ENCODE measurements around the gene FAHD2B.
"Not testable (repeated sequence)": the region's sequence is repeated elsewhere in the genome, so short reads cannot be mapped to it uniquely, and the experiment has no call there.

Gene FAHD2B

DNA sequence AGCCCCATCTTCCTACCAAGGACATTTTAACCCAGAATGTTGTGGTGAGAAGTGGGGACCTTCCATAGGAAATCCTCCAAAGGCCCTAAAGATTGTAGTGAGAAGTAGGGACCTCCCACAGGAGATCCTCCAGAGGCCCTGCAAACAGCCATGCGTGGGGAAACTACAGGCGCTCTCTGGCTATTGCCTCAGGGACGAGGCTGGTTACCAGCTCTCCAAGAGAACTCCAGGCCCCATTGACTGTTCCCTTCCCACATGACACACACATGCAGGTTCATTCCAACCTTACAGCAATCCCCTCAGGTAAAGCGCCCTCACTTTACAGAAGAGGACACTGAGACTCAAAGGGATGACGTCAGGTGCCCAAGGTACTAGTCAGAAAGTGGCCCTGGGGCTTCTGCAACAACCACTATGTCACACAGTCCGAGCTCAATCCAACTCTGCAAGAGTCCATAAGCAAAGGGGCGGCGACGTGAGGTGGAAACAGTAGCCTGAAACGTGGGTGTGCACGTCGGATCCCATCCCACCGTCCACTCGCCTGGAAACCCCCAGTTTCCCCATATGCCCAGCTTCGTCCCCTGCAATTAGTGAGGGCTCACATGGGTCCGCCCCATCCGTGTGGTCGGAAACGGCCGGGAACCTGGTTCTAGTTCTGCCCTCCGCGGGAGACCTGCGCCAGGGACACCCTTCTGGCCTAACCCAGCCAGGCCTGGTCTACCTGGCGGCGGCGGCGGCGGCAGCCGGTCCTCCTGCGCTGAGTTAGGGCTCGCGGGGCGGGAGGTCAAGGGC lies 505 bp downstream of the FAHD2B start:
- H3K27ac ChIP-seq (ENCODE audit: low read length); H3K4me1 ChIP-seq (ENCODE audit: control insufficient read depth, insufficient read depth, low read length); H3K9me3 ChIP-seq (ENCODE audit: control insufficient read depth in 2 of 2, low read length in 2 of 2); H3K4me3 ChIP-seq (ENCODE audit: low read length in 2 of 2); H3K9ac ChIP-seq (ENCODE audit: low read length in 2 of 2); H3K27me3 ChIP-seq (ENCODE audit: control insufficient read depth in 1 of 2, insufficient read depth in 2 of 2, low read length in 2 of 2); H3K36me3 ChIP-seq (ENCODE audit: control insufficient read depth in 2 of 2, insufficient read depth in 2 of 2, low read length in 2 of 2): not testable (repeated sequence)

DNA sequence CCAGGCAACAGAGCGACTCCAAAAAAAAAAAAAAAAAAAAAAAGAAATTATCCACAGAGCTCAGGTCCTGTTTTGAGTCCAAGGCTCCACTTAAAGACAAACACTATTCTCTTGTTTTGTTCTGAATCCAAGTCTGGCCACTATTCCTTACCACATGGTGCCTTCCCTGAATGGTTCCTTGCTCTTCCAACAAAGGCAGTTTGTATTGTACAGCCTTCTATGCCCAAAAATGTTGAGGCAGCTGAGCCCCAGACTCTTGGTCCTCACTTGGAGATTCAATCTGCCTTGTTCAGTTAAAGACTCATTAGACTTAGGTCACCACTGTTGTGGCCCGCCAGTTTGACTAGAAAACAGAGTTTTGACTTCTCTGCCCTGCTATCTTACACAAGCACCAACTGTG lies 1.7 kb downstream of the FAHD2B start:
- H3K27ac ChIP-seq (ENCODE audit: low read length); H3K4me3 ChIP-seq (ENCODE audit: low read length in 2 of 2): not testable (repeated sequence)

DNA sequence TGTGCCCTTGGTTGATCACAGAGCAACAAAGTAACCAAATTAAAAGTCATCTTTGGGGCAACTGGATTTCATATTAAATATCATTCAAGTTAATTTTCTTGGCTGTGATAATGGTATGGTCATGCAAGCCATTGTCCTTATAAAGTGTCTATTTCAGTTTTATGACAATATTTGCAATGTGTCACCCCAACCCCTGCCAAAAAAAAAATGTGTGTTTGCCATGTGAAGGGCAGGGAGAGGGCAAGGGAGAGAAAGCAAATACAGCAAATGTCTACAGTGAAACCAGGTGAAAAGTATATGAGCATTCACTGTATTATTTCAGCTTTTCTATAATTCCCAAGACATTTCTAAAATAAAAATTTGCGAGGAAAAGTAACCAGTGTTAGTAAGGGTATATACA lies 6.0 kb downstream of the FAHD2B start:
- not testable (repeated sequence) for H3K9ac ChIP-seq (ENCODE audit: low read length in 2 of 2); H3K9me3 ChIP-seq (ENCODE audit: control insufficient read depth in 2 of 2, low read length in 2 of 2); H3K4me3 ChIP-seq (ENCODE audit: low read length in 2 of 2); H3K4me1 ChIP-seq (ENCODE audit: control insufficient read depth, insufficient read depth, low read length); H3K27ac ChIP-seq (ENCODE audit: low read length); H3K36me3 ChIP-seq (ENCODE audit: control insufficient read depth in 2 of 2, insufficient read depth in 2 of 2, low read length in 2 of 2); H3K27me3 ChIP-seq (ENCODE audit: control insufficient read depth in 1 of 2, insufficient read depth in 2 of 2, low read length in 2 of 2)

More for the DNA sequence above, 1.7 kb downstream of the FAHD2B start:
- not testable (repeated sequence) for H3K9me3 ChIP-seq (ENCODE audit: control insufficient read depth in 2 of 2, low read length in 2 of 2); H3K27me3 ChIP-seq (ENCODE audit: control insufficient read depth in 1 of 2, insufficient read depth in 2 of 2, low read length in 2 of 2); H3K4me1 ChIP-seq (ENCODE audit: control insufficient read depth, insufficient read depth, low read length); H3K36me3 ChIP-seq (ENCODE audit: control insufficient read depth in 2 of 2, insufficient read depth in 2 of 2, low read length in 2 of 2); H3K9ac ChIP-seq (ENCODE audit: low read length in 2 of 2)

DNA sequence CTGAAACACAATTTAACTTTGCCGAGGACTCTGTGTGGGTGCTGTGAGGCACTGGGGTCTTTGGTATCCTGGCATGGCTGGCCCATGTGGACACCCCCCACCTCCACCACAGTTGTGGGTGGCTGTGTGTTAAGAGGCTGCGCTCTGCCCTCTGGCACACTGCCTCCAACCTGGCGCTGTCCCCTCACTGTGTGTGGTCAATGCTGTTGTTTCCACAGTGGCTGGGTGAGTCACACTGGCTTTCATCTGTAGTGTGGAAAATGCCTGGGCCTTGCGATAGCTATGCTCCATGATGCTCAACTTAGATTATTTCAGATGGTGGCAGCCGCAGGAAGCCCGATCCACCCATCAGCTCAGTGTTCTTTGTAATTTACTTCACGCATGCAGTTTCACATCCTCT lies 9.6 kb downstream of the FAHD2B start:
- not testable (repeated sequence) for H3K36me3 ChIP-seq (ENCODE audit: control insufficient read depth in 2 of 2, insufficient read depth in 2 of 2, low read length in 2 of 2); H3K4me3 ChIP-seq (ENCODE audit: low read length in 2 of 2); H3K9ac ChIP-seq (ENCODE audit: low read length in 2 of 2); H3K4me1 ChIP-seq (ENCODE audit: control insufficient read depth, insufficient read depth, low read length); H3K9me3 ChIP-seq (ENCODE audit: control insufficient read depth in 2 of 2, low read length in 2 of 2); H3K27ac ChIP-seq (ENCODE audit: low read length); H3K27me3 ChIP-seq (ENCODE audit: control insufficient read depth in 1 of 2, insufficient read depth in 2 of 2, low read length in 2 of 2)

DNA sequence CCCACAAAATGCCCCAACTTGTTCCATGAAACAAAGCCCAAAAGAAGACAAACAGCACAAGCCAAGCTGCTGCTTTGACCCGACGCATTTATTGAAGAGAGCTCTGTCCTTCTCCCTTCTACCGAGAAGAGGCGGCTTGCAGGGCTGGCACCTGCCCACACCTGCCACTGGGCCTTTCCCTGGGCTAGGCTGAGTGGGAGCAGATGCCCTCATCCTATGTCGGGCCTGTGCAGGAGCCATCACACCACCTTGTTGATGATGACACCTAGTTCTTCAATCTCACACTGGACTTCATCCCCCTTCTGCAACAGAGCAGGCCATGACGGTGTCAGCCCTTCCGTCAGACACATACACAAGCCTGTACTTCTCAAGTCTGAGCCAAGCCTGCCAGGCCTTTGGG lies 11.2 kb downstream of the FAHD2B start:
- not testable (repeated sequence) for H3K4me1 ChIP-seq (ENCODE audit: control insufficient read depth, insufficient read depth, low read length); H3K27ac ChIP-seq (ENCODE audit: low read length); H3K27me3 ChIP-seq (ENCODE audit: control insufficient read depth in 1 of 2, insufficient read depth in 2 of 2, low read length in 2 of 2); H3K9ac ChIP-seq (ENCODE audit: low read length in 2 of 2); H3K36me3 ChIP-seq (ENCODE audit: control insufficient read depth in 2 of 2, insufficient read depth in 2 of 2, low read length in 2 of 2); H3K4me3 ChIP-seq (ENCODE audit: low read length in 2 of 2); H3K9me3 ChIP-seq (ENCODE audit: control insufficient read depth in 2 of 2, low read length in 2 of 2)

DNA sequence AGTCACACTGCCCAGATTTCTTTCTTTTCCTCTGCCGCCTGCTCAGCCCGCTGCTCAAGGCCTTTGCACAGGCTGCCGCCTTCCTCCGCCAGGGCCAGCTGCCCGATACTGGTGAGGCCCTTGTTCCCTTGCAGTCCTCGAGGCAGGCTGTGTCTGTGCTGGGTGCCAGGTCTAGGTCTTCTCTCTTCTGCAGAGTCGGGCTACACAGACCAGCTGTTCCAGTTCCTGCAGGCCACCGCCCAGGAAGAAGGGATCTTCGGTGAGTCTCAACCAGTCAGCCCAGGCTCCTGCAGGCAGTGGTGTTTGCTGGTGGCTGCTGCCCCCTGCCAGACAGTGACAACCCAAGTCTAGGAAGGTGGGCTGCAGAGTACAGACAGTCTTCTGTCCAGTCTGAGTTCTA lies 12.5 kb downstream of the FAHD2B start:
- not testable (repeated sequence) for H3K27ac ChIP-seq (ENCODE audit: low read length); H3K9me3 ChIP-seq (ENCODE audit: control insufficient read depth in 2 of 2, low read length in 2 of 2); H3K4me3 ChIP-seq (ENCODE audit: low read length in 2 of 2); H3K27me3 ChIP-seq (ENCODE audit: control insufficient read depth in 1 of 2, insufficient read depth in 2 of 2, low read length in 2 of 2); H3K9ac ChIP-seq (ENCODE audit: low read length in 2 of 2); H3K4me1 ChIP-seq (ENCODE audit: control insufficient read depth, insufficient read depth, low read length); H3K36me3 ChIP-seq (ENCODE audit: control insufficient read depth in 2 of 2, insufficient read depth in 2 of 2, low read length in 2 of 2)

DNA sequence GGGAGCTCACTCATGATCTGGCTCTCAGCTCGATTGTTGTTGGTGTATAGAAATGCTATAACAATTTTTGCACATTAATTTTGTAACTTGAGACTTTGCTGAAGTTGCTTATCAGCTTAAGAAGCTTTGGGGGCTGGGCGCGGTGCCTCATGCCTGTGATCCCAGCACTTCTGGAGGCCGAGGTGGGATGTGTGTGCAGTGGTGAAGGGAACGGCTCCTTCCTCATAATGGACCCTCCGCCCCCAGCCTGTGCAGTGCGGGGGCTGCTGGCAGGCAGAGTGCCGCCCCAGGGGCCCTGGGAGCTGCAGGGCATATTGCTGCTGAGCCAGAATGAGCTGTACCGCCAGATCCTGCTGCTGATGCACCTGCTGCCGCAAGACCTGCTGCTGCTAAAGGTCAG lies 13.8 kb downstream of the FAHD2B start:
- H3K27ac ChIP-seq (ENCODE audit: low read length); H3K27me3 ChIP-seq (ENCODE audit: control insufficient read depth in 1 of 2, insufficient read depth in 2 of 2, low read length in 2 of 2); H3K9me3 ChIP-seq (ENCODE audit: control insufficient read depth in 2 of 2, low read length in 2 of 2); H3K36me3 ChIP-seq (ENCODE audit: control insufficient read depth in 2 of 2, insufficient read depth in 2 of 2, low read length in 2 of 2); H3K9ac ChIP-seq (ENCODE audit: low read length in 2 of 2); H3K4me1 ChIP-seq (ENCODE audit: control insufficient read depth, insufficient read depth, low read length); H3K4me3 ChIP-seq (ENCODE audit: low read length in 2 of 2): not testable (repeated sequence)

DNA sequence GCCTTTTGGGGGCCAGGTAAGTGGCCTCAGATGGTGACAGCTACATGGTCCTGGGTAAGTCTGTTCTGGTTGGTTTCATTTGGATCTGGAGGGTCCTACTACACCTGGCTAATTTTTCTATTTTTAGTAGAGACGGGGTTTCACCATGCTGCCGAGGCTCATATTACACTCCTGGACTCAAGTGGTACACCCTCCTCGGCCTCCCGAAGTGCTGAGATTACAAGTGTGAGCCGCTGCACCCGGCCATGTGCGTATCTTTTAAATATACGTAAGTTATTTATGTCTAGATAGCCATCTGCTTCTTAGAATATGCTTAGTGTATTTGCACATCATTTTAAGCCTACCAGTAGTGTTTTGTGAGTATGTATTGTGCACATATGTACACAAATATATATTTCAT lies 17.5 kb downstream of the FAHD2B start:
- H3K27ac ChIP-seq (ENCODE audit: low read length); H3K4me3 ChIP-seq (ENCODE audit: low read length in 2 of 2); H3K27me3 ChIP-seq (ENCODE audit: control insufficient read depth in 1 of 2, insufficient read depth in 2 of 2, low read length in 2 of 2); H3K9me3 ChIP-seq (ENCODE audit: control insufficient read depth in 2 of 2, low read length in 2 of 2); H3K4me1 ChIP-seq (ENCODE audit: control insufficient read depth, insufficient read depth, low read length); H3K36me3 ChIP-seq (ENCODE audit: control insufficient read depth in 2 of 2, insufficient read depth in 2 of 2, low read length in 2 of 2); H3K9ac ChIP-seq (ENCODE audit: low read length in 2 of 2): not testable (repeated sequence)

DNA sequence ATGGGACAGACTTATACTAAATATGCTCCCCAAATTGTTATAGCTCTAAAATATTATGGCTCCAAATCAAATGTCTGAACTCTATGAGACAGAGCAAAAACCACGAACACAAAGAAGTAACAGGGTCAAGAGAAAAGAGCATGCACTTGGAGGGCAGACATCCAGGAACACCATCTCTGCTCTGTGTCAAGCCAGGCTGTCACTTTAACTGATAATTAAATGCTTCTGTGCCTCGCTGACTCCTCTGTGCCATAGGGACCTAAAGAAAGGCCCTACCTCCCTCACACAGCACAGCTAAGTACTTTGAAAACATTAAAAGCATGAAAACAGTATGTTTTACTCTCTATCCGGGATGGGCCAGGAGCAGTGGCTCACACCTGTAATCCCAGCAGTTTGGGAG lies 23.8 kb downstream of the FAHD2B start:
- not testable (repeated sequence) for H3K27me3 ChIP-seq (ENCODE audit: control insufficient read depth in 1 of 2, insufficient read depth in 2 of 2, low read length in 2 of 2); H3K27ac ChIP-seq (ENCODE audit: low read length); H3K9me3 ChIP-seq (ENCODE audit: control insufficient read depth in 2 of 2, low read length in 2 of 2); H3K36me3 ChIP-seq (ENCODE audit: control insufficient read depth in 2 of 2, insufficient read depth in 2 of 2, low read length in 2 of 2); H3K4me1 ChIP-seq (ENCODE audit: control insufficient read depth, insufficient read depth, low read length); H3K9ac ChIP-seq (ENCODE audit: low read length in 2 of 2); H3K4me3 ChIP-seq (ENCODE audit: low read length in 2 of 2)

DNA sequence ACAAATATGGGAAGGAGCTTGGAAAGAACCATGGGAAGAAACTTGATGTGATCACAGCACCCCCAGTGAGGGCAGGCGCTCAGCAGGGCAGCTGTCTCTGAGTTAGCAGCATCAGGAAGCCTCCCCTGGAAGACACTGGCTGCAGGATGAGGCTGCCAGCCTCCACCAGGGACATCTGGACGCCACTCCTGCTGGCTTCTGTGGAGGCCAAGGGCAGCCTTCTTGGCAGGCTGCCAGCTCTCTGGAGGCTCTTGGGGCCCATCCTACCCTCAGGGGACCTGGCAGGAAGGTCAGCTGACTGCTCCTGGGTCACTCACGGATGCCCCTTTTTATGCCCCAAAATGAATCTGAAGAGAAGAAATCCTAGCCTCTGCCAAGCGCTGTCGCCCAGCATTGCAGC lies 26.0 kb downstream of the FAHD2B start:
- not testable (repeated sequence) for H3K27me3 ChIP-seq (ENCODE audit: control insufficient read depth in 1 of 2, insufficient read depth in 2 of 2, low read length in 2 of 2); H3K9ac ChIP-seq (ENCODE audit: low read length in 2 of 2); H3K27ac ChIP-seq (ENCODE audit: low read length); H3K4me1 ChIP-seq (ENCODE audit: control insufficient read depth, insufficient read depth, low read length); H3K36me3 ChIP-seq (ENCODE audit: control insufficient read depth in 2 of 2, insufficient read depth in 2 of 2, low read length in 2 of 2); H3K9me3 ChIP-seq (ENCODE audit: control insufficient read depth in 2 of 2, low read length in 2 of 2); H3K4me3 ChIP-seq (ENCODE audit: low read length in 2 of 2)

DNA sequence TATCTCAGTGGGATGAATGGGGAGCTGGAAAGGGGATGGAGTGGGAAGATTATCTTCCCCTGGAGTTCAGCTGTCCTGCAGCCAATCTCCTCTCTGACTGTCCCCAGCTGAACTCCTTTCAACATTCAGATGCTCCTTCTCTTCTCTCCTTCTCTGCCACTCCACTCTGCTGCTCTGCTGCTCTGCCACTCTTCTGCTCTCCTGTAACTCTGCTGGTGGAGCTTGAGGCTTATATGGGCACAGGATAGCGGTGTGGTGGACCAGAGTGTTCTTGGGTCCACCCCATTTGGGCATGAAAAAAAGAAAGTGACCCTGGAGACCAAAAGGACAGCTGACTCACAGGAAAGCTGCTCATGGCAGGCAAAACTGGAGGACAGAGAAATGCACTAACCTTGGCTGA lies 26.6 kb downstream of the FAHD2B start:
- Histone ChIP-seq H3K9ac (ENCODE audit: low read length in 2 of 2) (no peak overlapping the region), H3K9me3 (ENCODE audit: control insufficient read depth in 2 of 2, low read length in 2 of 2) (peaks cover 0 to 4% of the 10 kb centered on the region in 2 donors), H3K27ac (ENCODE audit: low read length) (no peak overlapping the region), H3K36me3 (ENCODE audit: control insufficient read depth in 2 of 2, insufficient read depth in 2 of 2, low read length in 2 of 2) (no peaks in the 10 kb centered on the region), H3K4me3 (ENCODE audit: low read length in 2 of 2) (no peak overlapping the region), H3K4me1 (ENCODE audit: control insufficient read depth, insufficient read depth, low read length) (no peaks in the 10 kb centered on the region), H3K27me3 (ENCODE audit: control insufficient read depth in 1 of 2, insufficient read depth in 2 of 2, low read length in 2 of 2) (peaks cover 0 to 5% of the 10 kb centered on the region in 2 donors)
